Right lobe of liver (tissue), 6 donors: ENCODE data around the gene PRKCZ. TPM values are rescaled to one million over a fixed set of nuclear protein-coding genes. Genes with fewer than 3 reads are reported as not detected.

Experiments used
- ATAC-seq, 4 donors: fragments of 200-7000 bp; cut with Tn5 transposase; one replicate each; pipeline ENCODE4 v1.9.1; 2020; ENCODE audit warnings: mild to moderate bottlenecking in 4 of 4, moderate library complexity in 4 of 4
- DNase-seq, 3 donors: peaks; one replicate each; pipeline ENCODE4 v3.0.0-alpha.2; 2020
- H3K27ac ChIP-seq, 3 donors: fragments of 200-600 bp; one replicate each; pipeline ENCODE4 v1.8.0; 2022
- H3K27me3 ChIP-seq, 2 donors: fragments of 200-600 bp; one replicate each; pipeline ENCODE4 v1.8.0; 2022
- H3K36me3 ChIP-seq, 4 donors: fragments of 200-600 bp; sonication (generic) in 1 of 4; one replicate each; pipeline versions ENCODE4 v1.5.1 to v1.8.0; 2017 to 2022; ENCODE audit warnings: control low read depth in 1 of 4
- H3K4me1 ChIP-seq, 4 donors: fragments of 200-600 bp; sonication (generic) in 1 of 4; one replicate each; pipeline versions ENCODE4 v1.5.1 to v1.8.0; 2017 to 2022; ENCODE audit warnings: control low read depth in 1 of 4
- H3K4me3 ChIP-seq, 3 donors: fragments of 200-600 bp; one replicate each; pipeline ENCODE4 v1.8.0; 2022
- H3K9me3 ChIP-seq, 4 donors: fragments of 200-600 bp; sonication (generic) in 1 of 4; one replicate each; pipeline versions ENCODE4 v1.5.1 to v1.8.0; 2017 to 2022; ENCODE audit warnings: control low read depth in 1 of 4
- POLR2A ChIP-seq: fragments of 450-650 bp; IDR thresholded peaks from one replicate; pipeline ENCODE4 v1.6.1; 2017; ENCODE audit warnings: antibody characterized with exemption, mild to moderate bottlenecking
- WGBS: methylation state at CpG from one replicate; pipeline ENCODE4 v1.1.6; 2018; ENCODE audit warnings: low coverage, low lambda C conversion rate; ENCODE audit not compliant: insufficient coverage; ENCODE audit errors: missing lambda C conversion rate; 5-methylcytosine and 5-hydroxymethylcytosine counted together
- intact Hi-C, 2 donors: fragments of 100-400 bp; cut with DNase I; formaldehyde crosslinking; loops; one replicate each; pipeline versions ENCODE4 v1.11.2 to v1.14.1; 2022
- total RNA-seq, 6 experiments: library from RNA; depleted of rRNA in 2 of 6; stranded (reverse); fragments of >200 nt in 2 of 6; fragmentation: NEBNext Ultra II Directional in 3 of 6; extraction: Animal tissue kit (Norgen Biotek cat#: 25700) in 3 of 6; gene quantifications; one replicate each; pipeline versions ENCODE4 v1.1.0 to v1.2.4, GENCODE V29; 2016 to 2023
- TF ChIP-seq, protein P1 (sequence below), 4 donors: fragments of 200-600 bp in 3 of 4; fragments of 450-650 bp in 1 of 4; IDR thresholded peaks; one replicate each; pipeline versions ENCODE4 v1.5.1 to v1.8.0; 2016 to 2022; ENCODE audit warnings: antibody characterized with exemption in 4 of 4, mild to moderate bottlenecking in 2 of 4
- donor health status: DM: no; HTN: yes; CAD: no.
- donor health status: DM: no; HTN: no; CAD: no.
- donor health status: DM: no; HTN: no; CAD: no.
- donor health status: DM: no; HTN: yes; CAD: no.
- donor health status: DM: no; HTN: yes; CAD: no.

The PRKCZ gene
- total RNA-seq, 6 experiments from 2014 or later = 10.3 to 20.1 (median 15.8) TPM

DNA sequence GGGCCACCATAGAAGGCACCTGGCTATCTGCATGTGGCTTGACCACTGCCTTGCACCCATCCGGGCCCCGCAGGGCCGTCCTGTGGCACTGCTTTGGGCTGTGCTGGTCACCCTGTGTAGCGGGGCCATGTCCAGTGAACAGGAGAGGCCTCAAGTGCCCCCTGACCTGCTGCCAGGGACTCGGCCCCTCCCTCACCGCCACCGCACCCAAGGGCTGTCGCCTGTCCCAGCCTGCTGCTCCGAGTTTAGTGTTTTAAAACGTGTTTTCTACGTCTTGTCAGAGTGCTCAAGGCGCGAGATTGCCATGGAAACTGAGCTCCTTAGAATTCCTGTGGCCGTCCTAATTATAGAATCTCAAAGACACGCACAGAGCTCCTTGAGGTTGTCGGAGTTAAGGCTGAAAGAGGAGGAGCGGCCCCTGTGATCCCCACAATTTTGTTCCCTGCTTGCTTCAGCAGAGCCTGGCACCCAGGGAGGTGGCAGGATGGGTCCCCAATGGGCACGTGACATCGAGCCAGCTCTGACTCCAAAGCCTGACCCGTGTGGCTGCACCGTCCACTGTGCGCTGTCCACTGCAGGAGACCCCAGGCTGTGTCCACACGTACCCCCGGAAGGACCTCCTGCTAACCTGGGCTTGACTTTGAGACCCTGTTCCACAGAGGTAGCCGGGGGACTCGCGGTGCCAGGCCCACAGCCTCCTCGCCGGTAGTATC is 78.1 kb downstream of the PRKCZ start:
- WGBS = 88% methylated on average over 8 of the region's 29 CpGs
- Histone ChIP-seq H3K4me3 (no peak overlapping the region), H3K27ac (no peak overlapping the region), H3K27me3 (no peaks in the 10 kb centered on the region), H3K9me3 (no peaks in the 10 kb centered on the region), H3K4me1 (peaks cover 0 to 11% (median 0%) of the 10 kb centered on the region in 4 donors), H3K36me3 (no peaks in the 10 kb centered on the region)
- TF ChIP-seq POLR2A = no peak
- TF ChIP-seq, protein P1, sequence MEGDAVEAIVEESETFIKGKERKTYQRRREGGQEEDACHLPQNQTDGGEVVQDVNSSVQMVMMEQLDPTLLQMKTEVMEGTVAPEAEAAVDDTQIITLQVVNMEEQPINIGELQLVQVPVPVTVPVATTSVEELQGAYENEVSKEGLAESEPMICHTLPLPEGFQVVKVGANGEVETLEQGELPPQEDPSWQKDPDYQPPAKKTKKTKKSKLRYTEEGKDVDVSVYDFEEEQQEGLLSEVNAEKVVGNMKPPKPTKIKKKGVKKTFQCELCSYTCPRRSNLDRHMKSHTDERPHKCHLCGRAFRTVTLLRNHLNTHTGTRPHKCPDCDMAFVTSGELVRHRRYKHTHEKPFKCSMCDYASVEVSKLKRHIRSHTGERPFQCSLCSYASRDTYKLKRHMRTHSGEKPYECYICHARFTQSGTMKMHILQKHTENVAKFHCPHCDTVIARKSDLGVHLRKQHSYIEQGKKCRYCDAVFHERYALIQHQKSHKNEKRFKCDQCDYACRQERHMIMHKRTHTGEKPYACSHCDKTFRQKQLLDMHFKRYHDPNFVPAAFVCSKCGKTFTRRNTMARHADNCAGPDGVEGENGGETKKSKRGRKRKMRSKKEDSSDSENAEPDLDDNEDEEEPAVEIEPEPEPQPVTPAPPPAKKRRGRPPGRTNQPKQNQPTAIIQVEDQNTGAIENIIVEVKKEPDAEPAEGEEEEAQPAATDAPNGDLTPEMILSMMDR (IDR thresholded peaks at IDR 0.05) = no peak
- DNase-seq (peak in 1 of 3 donors; percentile 53), ATAC-seq (no peak)
- intact Hi-C loops = no loop called here

DNA sequence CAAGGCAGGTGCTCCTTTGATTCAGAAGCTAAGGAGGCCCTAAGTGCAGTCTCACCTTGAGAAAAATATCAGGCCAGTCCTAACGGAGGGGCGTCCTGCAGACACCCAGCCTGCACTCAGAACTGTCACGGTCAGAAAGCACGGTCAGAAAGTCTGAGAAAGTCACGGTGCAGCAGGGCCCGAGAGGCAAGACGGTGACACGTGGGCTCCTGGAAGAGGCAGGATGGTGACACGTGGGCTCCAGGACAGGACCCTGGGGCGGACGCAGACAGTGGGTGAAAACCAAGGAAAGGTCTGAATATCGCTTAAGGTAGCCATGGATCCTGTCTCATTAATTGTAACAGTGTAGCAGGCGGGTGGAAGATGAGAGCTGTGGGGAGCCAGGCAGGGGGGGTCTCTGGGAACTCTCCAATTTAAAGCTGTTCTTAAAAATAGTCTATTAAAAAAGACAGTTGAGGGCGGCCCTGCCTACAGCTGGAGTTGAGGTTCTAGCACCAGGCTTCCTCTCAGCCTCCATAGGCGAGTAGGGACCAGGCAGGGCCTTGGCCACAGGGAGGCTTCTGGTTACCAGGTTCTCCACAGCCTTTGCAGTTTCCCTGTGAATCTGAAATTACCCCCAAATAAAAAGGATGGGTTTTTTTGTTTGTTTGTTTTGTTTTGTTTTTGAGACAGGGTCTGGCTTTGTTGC is 79.2 kb downstream of the PRKCZ start:
- Histone ChIP-seq H3K4me1 (peaks cover 0 to 11% (median 0%) of the 10 kb centered on the region in 4 donors), H3K27me3 (no peaks in the 10 kb centered on the region), H3K4me3 (no peak overlapping the region), H3K36me3 (no peaks in the 10 kb centered on the region), H3K27ac (no peak overlapping the region), H3K9me3 (no peaks in the 10 kb centered on the region)
- no peak for ATAC-seq
- DNase-seq = peak in 1 of 3 donors; percentile 30
- WGBS = 97% methylated on average over 7 of the region's 15 CpGs
- intact Hi-C loops = no loop called here
- TF ChIP-seq POLR2A = no peak
- TF ChIP-seq, protein P1 (IDR thresholded peaks at IDR 0.05) = no peak

DNA sequence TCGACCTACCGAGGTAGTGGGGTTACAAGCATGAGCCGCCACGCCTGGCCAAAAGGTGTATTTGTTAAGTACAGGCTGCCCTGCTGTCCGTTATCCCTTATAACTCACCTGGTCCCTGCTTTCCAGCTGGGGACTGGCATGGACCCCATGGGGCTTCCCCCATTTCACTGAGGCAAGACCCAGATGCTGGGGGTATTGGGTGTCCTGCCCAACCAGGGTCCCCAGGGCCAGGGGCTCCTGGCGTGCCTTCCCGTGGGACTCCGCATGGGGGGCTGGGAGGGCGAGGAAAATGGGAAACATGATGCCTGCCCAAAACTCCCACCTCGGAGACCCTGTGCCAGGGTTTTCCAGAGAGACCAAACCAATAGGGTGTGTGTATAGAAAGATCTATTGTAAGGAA is 79.9 kb downstream of the PRKCZ start:
- 95% methylated on average over 4 of the region's 10 CpGs for WGBS
- Histone ChIP-seq H3K27me3 (no peaks in the 10 kb centered on the region), H3K36me3 (no peaks in the 10 kb centered on the region), H3K9me3 (no peaks in the 10 kb centered on the region), H3K4me3 (no peak overlapping the region), H3K4me1 (peaks cover 0 to 11% (median 0%) of the 10 kb centered on the region in 4 donors), H3K27ac (no peak overlapping the region)
- DNase-seq (peak in 1 of 3 donors; percentile 33), ATAC-seq (no peak)
- intact Hi-C loops = no loop called here
- TF ChIP-seq, protein P1 (IDR thresholded peaks at IDR 0.05) = no peak
- no peak for TF ChIP-seq POLR2A

DNA sequence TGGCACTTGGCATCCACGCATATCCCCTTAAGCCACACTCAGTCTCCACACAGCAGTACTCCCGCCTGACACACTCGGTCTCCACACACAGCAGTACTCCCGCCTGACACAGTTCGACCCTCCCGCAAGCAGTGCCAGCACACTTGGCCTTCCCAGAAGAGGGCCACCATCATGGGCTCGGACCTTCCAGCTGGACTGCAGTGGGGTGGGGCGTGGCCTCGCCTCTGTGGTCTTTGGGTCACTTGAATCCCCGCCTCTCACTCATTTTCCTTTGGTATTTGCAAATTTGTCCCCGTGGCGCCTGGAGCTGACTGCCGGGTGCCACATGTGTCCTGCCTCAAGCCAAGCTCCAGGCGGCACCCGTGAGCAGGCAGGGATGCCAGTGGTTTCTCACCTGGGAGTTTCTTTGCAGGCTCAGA is 80.7 kb downstream of the PRKCZ start:
- no peak for ATAC-seq
- DNase-seq = peak in 1 of 3 donors; percentile 53
- Histone ChIP-seq H3K27me3 (no peaks in the 10 kb centered on the region), H3K36me3 (no peaks in the 10 kb centered on the region), H3K9me3 (no peaks in the 10 kb centered on the region), H3K4me3 (no peak overlapping the region), H3K4me1 (peaks cover 0 to 11% (median 0%) of the 10 kb centered on the region in 4 donors), H3K27ac (no peak overlapping the region)
- TF ChIP-seq, protein P1 (IDR thresholded peaks at IDR 0.05) = no peak
- TF ChIP-seq POLR2A = no peak
- WGBS = 87% methylated on average over 3 of the region's 15 CpGs
- intact Hi-C loops = no loop called here
